K562 (cell line): Measurements from ENCODE around the gene PRODH. TPM values are rescaled to one million over a fixed set of nuclear protein-coding genes. Genes with fewer than 3 reads are reported as not detected.
A peak's percentile ranks its signal among the peaks of the same experiment; 100 is the strongest.

Source experiments
- ATF6 ChIP-seq: sonication (generic); formaldehyde crosslinking; IDR thresholded peaks from 2 replicates; pipeline ENCODE4 v1.4.0; 2020; ENCODE audit warnings: mild to moderate bottlenecking, missing genetic modification reagents
- CLOCK ChIP-seq: fragments of 250-450 bp; sonication (Bioruptor Pico); IDR thresholded peaks from 2 replicates; pipeline ENCODE4 v1.4.0; 2020; ENCODE audit warnings: mild to moderate bottlenecking, moderate library complexity, borderline replicate concordance
- E2F3 ChIP-seq: fragments of 250-450 bp; sonication (Bioruptor Pico); IDR thresholded peaks from 2 replicates; pipeline ENCODE4 v1.4.0; 2020; ENCODE audit warnings: mild to moderate bottlenecking
- FOSL1 ChIP-seq: fragments of 200-800 bp; sonication (Bioruptor generic); conservative IDR thresholded peaks from 2 replicates; pipeline ENCODE4 v1.6.1; 2016; ENCODE audit warnings: missing genetic modification characterization, missing compliant biosample characterization
- NCOA4 ChIP-seq: fragments of 450-650 bp; IDR thresholded peaks from 2 replicates; pipeline ENCODE4 v1.6.1; 2018; ENCODE audit warnings: mild to moderate bottlenecking; ENCODE audit not compliant: partially characterized antibody
- NR3C1 ChIP-seq: sonication (generic); formaldehyde crosslinking; IDR thresholded peaks from 2 replicates; pipeline ENCODE4 v1.8.1; 2022; ENCODE audit warnings: missing genetic modification reagents
- PHF20 ChIP-seq: fragments of 450-650 bp; IDR thresholded peaks from 2 replicates; pipeline ENCODE4 v1.6.1; 2018; ENCODE audit not compliant: partially characterized antibody
- SAFB2 ChIP-seq: fragments of 200-400 bp; formaldehyde crosslinking; IDR thresholded peaks from 2 replicates; pipeline ENCODE4 v1.6.1; 2018; ENCODE audit warnings: borderline replicate concordance, low read length, low read depth, moderate library complexity; ENCODE audit not compliant: severe bottlenecking
- SMAD1 ChIP-seq: fragments of 150-350 bp; IDR thresholded peaks from 2 replicates; pipeline ENCODE4 v1.6.1; 2014; ENCODE audit warnings: low read length, low read depth; ENCODE audit not compliant: partially characterized antibody
- SMC3 ChIP-seq: conservative IDR thresholded peaks from 2 replicates; pipeline ENCODE4 v1.6.1; 2011; ENCODE audit warnings: low read depth, low read length, improper control_type of control experiment; ENCODE audit not compliant: insufficient read depth
- SREBF1 ChIP-seq: fragments of 150-350 bp; IDR thresholded peaks from 2 replicates; pipeline ENCODE4 v1.6.1; 2014; ENCODE audit warnings: antibody characterized with exemption, low read depth, low read length, borderline replicate concordance
- ZBTB8A ChIP-seq: fragments of 450-650 bp; IDR thresholded peaks from 2 replicates; pipeline ENCODE4 v1.6.1; 2018; ENCODE audit warnings: mild to moderate bottlenecking, moderate library complexity; ENCODE audit not compliant: partially characterized antibody
- ZHX1 ChIP-seq: fragments of 150-350 bp; conservative IDR thresholded peaks from 2 replicates; pipeline ENCODE4 v1.6.1; 2014; ENCODE audit warnings: low read length
- ZNF3 ChIP-seq: fragments of 250-450 bp; sonication (Bioruptor Pico); IDR thresholded peaks from 2 replicates; pipeline ENCODE4 v1.5.0; 2021; ENCODE audit warnings: mild to moderate bottlenecking, moderate library complexity
- polyA plus RNA-seq, 8 experiments: library from polyadenylated mRNA; depleted of rRNA in 4 of 8; stranded (reverse) in 5 of 8; unstranded in 3 of 8; fragments of >200 nt; fragmentation: Nextera tagmentation in 2 of 8; fragmentation: Illumina TruSeq in 1 of 8; extraction: Ambion mirVana in 2 of 8; extraction: Trizol in 1 of 8; gene quantifications; 2 replicates each; pipeline versions ENCODE4 v1.2.1 to v1.2.3, GENCODE V29; 2011 to 2014; ENCODE audit warnings: inconsistent platforms in 1 of 8, missing spikeins in 1 of 8
- total RNA-seq, 7 experiments: library from RNA; depleted of rRNA in 6 of 7; stranded (reverse); fragments of >200 nt in 6 of 7; fragmentation: Illumina TruSeq in 2 of 7; extraction: Trizol in 2 of 7; gene quantifications; 2 replicates each; pipeline versions ENCODE4 v1.2.1 to v1.2.3, GENCODE V29; 2011 to 2021; ENCODE audit warnings: low replicate concordance in 1 of 7
- TF ChIP-seq, protein P1 (sequence below): fragments of 250-450 bp; sonication (Bioruptor Pico); IDR thresholded peaks from 2 replicates; pipeline ENCODE4 v1.9.0; 2021; ENCODE audit warnings: mild to moderate bottlenecking, inconsistent platforms
- TF ChIP-seq, protein P2 (sequence below): sonication (generic); formaldehyde crosslinking; IDR thresholded peaks from 2 replicates; pipeline ENCODE4 v1.5.0; 2020; ENCODE audit warnings: missing genetic modification reagents

Gene PRODH
- total and polyA plus RNA-seq, 9 of the 15 experiments (the other 6 are each of a cell fraction or from before 2014, with no cell fraction given), result 0.07 to 0.11 TPM; not detected in 7

GRCh38 chr22:18968011-18968749, 32.1 kb upstream of the PRODH start (continued):
- TF ChIP-seq, protein P1, sequence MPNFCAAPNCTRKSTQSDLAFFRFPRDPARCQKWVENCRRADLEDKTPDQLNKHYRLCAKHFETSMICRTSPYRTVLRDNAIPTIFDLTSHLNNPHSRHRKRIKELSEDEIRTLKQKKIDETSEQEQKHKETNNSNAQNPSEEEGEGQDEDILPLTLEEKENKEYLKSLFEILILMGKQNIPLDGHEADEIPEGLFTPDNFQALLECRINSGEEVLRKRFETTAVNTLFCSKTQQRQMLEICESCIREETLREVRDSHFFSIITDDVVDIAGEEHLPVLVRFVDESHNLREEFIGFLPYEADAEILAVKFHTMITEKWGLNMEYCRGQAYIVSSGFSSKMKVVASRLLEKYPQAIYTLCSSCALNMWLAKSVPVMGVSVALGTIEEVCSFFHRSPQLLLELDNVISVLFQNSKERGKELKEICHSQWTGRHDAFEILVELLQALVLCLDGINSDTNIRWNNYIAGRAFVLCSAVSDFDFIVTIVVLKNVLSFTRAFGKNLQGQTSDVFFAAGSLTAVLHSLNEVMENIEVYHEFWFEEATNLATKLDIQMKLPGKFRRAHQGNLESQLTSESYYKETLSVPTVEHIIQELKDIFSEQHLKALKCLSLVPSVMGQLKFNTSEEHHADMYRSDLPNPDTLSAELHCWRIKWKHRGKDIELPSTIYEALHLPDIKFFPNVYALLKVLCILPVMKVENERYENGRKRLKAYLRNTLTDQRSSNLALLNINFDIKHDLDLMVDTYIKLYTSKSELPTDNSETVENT (CRISPR knock-in tag), result no peak
- TF ChIP-seq, protein P2, sequence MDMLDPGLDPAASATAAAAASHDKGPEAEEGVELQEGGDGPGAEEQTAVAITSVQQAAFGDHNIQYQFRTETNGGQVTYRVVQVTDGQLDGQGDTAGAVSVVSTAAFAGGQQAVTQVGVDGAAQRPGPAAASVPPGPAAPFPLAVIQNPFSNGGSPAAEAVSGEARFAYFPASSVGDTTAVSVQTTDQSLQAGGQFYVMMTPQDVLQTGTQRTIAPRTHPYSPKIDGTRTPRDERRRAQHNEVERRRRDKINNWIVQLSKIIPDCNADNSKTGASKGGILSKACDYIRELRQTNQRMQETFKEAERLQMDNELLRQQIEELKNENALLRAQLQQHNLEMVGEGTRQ (CRISPR knock-in tag), result 0 out of 2 replicates have a peak, but pooled peaks have one; percentile 17
- no peak for TF ChIP-seq SREBF1
- no peak for TF ChIP-seq FOSL1 (tag)
- peak; percentile 98 for TF ChIP-seq NR3C1 (CRISPR knock-in tag)
- no peak for TF ChIP-seq SAFB2
- no peak for TF ChIP-seq SMAD1
- TF ChIP-seq E2F3 (CRISPR knock-in tag), result no peak
- TF ChIP-seq PHF20, result no peak
- no peak for TF ChIP-seq ZBTB8A
- TF ChIP-seq NCOA4, result no peak
- TF ChIP-seq CLOCK (CRISPR knock-in tag), result no peak
- no peak for TF ChIP-seq ZHX1
- no peak for TF ChIP-seq ZNF3 (CRISPR knock-in tag)
- TF ChIP-seq ATF6 (CRISPR knock-in tag), result peak; percentile 98
- TF ChIP-seq SMC3, result 0 out of 2 replicates have a peak, but pooled peaks have one; percentile 10
